Uterus (tissue), 4 donors: ENCODE measurements around the gene TCL1B. TPM values are rescaled to one million over a fixed set of nuclear protein-coding genes. Genes with fewer than 3 reads are reported as not detected.

ENCODE experiments used
- DNase-seq, 2 donors: peaks; one replicate each; pipeline ENCODE4 v3.0.0-alpha.2; 2019 to 2020
- H3K27ac ChIP-seq, 2 donors: fragments of 200-600 bp; sonication (generic); 1 replicate in 1 of 2; 2 replicates in 1 of 2; pipeline ENCODE4 v1.5.1; 2016 to 2018
- H3K27me3 ChIP-seq, 2 donors: fragments of 200-600 bp; sonication (generic); one replicate each; pipeline ENCODE4 v1.5.1; 2018 to 2019; ENCODE audit warnings: control low read depth in 1 of 2
- H3K36me3 ChIP-seq, 2 donors: fragments of 200-600 bp; sonication (generic); one replicate each; pipeline ENCODE4 v1.5.1; 2019; ENCODE audit warnings: control low read depth in 1 of 2
- H3K4me1 ChIP-seq, 2 donors: fragments of 200-600 bp; sonication (generic); one replicate each; pipeline ENCODE4 v1.5.1; 2018 to 2019; ENCODE audit warnings: control low read depth in 1 of 2
- H3K4me3 ChIP-seq, 2 donors: fragments of 200-600 bp; sonication (generic); 1 replicate in 1 of 2; 2 replicates in 1 of 2; pipeline ENCODE4 v1.5.1; 2018 to 2019; ENCODE audit warnings: mild to moderate bottlenecking in 1 of 2
- H3K9me3 ChIP-seq, 2 donors: fragments of 200-600 bp; sonication (generic); one replicate each; pipeline ENCODE4 v1.5.1; 2019; ENCODE audit warnings: control low read depth in 1 of 2
- POLR2A ChIP-seq, 2 donors: fragments of 450-650 bp; IDR thresholded peaks; one replicate each; pipeline ENCODE4 v1.6.1; 2016; ENCODE audit warnings: antibody characterized with exemption in 2 of 2, mild to moderate bottlenecking in 1 of 2, moderate library complexity in 1 of 2
- intact Hi-C: fragments of 100-400 bp; cut with DNase I; formaldehyde crosslinking; loops from one replicate; pipeline ENCODE4 v1.15.1; 2023; ENCODE audit warnings: low total_unique reads
- total RNA-seq, 4 donors: library from RNA; depleted of rRNA in 3 of 4; stranded (reverse); fragments of >200 nt in 3 of 4; gene quantifications; one replicate each; pipeline versions ENCODE4 v1.1.0 to v1.2.4, GENCODE V29; 2014 to 2023
- TF ChIP-seq, protein P1 (sequence below), 4 experiments: fragments of 200-600 bp in 2 of 4; fragments of 450-650 bp in 2 of 4; sonication (generic) in 2 of 4; IDR thresholded peaks; one replicate each; pipeline ENCODE4 v1.5.1; 2016 to 2019; ENCODE audit warnings: antibody characterized with exemption in 4 of 4, mild to moderate bottlenecking in 2 of 4, moderate library complexity in 1 of 4
- donor health status: DM: yes; HTN: yes; CAD: no.

Gene TCL1B
- total RNA-seq, 4 donors from 2014 or later: 0.28 TPM; not detected in 3

DNA sequence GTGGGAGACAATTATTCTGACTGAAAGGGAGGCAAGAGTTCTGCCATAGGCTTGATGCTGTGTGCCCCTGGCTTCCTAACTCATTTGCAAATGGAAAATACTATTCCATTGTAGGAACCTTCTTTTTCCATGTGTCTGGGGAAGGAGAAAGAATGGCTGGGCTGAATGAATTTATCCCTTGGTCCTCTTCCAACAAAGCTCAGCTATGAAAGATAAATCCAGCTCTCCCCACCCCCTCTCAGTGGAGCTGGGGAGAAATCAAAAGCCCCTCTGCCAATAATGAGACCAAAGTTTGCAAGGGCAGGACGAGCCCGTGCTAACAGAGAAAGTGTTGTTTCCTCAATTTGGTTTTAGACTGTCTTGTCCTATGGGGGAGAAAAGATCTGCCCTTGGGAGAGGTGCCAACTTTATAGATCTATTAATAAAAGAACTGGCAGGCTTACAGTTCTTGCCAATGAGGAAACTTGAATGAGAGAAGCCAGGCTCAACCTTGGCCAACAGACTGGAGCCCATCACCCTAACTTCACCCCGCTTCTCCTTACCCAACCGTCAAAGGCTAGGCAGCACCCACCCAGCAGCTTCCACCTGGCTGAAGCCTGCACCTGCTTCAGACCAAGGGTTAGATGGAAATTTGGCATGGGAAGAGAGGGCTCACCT lies 8.9 kb upstream of the TCL1B start:
- no peaks in the 10 kb centered on the region for H3K4me1 ChIP-seq
- H3K9me3 ChIP-seq: no peaks in the 10 kb centered on the region
- TF ChIP-seq, protein P1, sequence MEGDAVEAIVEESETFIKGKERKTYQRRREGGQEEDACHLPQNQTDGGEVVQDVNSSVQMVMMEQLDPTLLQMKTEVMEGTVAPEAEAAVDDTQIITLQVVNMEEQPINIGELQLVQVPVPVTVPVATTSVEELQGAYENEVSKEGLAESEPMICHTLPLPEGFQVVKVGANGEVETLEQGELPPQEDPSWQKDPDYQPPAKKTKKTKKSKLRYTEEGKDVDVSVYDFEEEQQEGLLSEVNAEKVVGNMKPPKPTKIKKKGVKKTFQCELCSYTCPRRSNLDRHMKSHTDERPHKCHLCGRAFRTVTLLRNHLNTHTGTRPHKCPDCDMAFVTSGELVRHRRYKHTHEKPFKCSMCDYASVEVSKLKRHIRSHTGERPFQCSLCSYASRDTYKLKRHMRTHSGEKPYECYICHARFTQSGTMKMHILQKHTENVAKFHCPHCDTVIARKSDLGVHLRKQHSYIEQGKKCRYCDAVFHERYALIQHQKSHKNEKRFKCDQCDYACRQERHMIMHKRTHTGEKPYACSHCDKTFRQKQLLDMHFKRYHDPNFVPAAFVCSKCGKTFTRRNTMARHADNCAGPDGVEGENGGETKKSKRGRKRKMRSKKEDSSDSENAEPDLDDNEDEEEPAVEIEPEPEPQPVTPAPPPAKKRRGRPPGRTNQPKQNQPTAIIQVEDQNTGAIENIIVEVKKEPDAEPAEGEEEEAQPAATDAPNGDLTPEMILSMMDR (IDR thresholded peaks at IDR 0.05): no peak
- no peak for TF ChIP-seq POLR2A (IDR thresholded peaks at IDR 0.05)
- no peak overlapping the region for H3K4me3 ChIP-seq
- intact Hi-C loops: no loop called here
- no peaks in the 10 kb centered on the region for H3K36me3 ChIP-seq
- H3K27me3 ChIP-seq: no peaks in the 10 kb centered on the region
- DNase-seq: no peak
- H3K27ac ChIP-seq: no peak overlapping the region

DNA sequence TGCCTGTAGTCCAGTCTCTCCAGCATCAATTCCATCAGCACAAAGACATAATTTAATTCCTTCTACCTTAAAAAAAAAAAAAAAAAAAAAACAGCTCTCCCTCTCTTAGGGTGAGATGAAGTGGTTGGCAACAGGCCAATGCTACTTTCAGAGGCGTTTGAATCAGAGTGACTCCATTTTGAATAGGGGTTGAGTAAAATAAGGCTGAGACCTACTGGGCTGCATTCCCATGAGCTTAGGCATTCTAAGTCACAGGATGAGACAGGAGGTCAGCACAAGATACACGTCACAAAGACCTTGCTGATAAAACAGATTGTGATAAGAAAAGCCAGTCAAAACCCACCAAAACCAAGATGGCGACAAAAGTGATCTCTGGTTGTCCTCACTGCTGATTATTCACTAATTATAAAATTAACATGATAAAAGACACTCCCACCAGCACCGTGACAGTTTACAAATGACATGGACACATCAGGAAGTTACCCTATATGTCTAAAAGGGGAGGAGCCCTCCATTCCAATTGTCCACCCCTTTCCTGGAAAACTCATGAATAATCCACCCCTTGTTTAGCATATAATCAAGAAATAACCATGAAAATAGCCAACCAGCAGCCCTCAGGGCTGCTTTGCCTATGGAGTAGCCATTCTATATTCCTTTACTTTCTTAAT lies 6.9 kb upstream of the TCL1B start:
- TF ChIP-seq, protein P1 (IDR thresholded peaks at IDR 0.05): no peak
- TF ChIP-seq POLR2A (IDR thresholded peaks at IDR 0.05): no peak
- Histone ChIP-seq H3K36me3 (no peaks in the 10 kb centered on the region), H3K27ac (no peak overlapping the region), H3K4me1 (no peaks in the 10 kb centered on the region), H3K9me3 (no peaks in the 10 kb centered on the region), H3K4me3 (no peak overlapping the region), H3K27me3 (no peaks in the 10 kb centered on the region)
- intact Hi-C loops: no loop called here
- no peak for DNase-seq

DNA sequence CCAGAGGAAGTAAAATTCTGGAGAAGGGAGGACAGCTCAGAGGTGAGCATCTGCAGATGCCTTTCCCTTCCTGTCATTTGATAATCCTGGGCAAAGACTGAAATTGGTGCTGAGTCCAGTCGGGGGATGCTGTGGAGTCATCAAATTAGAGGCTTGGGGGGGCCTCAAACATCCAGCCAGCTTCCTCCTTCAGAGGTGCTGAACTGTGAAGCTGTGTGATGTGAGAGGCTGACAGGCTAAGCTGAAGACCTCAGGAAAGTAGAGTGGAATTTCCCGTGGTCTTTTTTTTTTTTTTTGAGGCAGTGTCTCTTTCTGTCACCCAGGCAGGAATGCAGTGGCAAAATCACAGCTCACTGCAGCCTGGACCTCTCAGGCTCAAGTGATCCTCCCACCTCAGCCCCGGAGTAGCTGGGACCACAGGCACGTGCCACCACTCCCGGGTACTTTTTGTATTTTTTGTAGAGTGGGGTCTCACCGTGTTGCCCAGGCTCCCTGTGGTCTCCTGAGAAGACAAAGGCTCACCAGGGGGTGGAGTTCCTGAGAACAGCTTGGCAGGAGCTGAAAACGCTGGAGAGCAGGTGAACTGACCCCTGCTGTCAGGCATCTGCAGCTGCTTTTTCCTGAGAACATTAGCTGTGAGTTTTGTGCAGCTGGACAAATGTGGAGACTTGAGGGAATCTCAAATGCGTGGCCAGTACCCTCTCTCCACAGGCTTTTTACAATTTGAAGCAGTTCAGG lies 6.1 kb upstream of the TCL1B start:
- Histone ChIP-seq H3K27ac (no peak overlapping the region), H3K27me3 (no peaks in the 10 kb centered on the region), H3K36me3 (no peaks in the 10 kb centered on the region), H3K9me3 (no peaks in the 10 kb centered on the region), H3K4me3 (no peak overlapping the region), H3K4me1 (no peaks in the 10 kb centered on the region)
- intact Hi-C loops: no loop called here
- no peak for TF ChIP-seq POLR2A (IDR thresholded peaks at IDR 0.05)
- TF ChIP-seq, protein P1 (IDR thresholded peaks at IDR 0.05): peak in 1 of 4 experiments; percentile 12
- DNase-seq: no peak

DNA sequence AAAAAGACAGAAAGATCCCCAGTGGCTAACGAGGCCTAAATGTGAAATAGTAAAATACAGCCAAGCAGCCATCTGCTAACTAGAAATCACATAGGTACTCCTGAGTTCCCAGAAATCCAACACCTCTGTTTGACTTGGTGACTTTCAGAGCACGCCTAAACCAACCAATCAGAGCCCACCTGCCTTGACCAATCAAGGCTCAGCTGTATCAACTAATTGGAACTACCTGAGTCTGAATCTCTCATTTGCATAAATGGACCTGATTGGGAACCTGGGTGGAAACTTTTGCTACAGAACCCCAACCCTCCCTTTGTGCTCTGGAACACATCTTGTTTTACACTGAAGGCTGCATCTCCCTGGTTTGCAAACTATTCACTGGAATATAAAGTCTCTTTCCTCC lies 5.1 kb upstream of the TCL1B start:
- no peak for TF ChIP-seq POLR2A (IDR thresholded peaks at IDR 0.05)
- TF ChIP-seq, protein P1 (IDR thresholded peaks at IDR 0.05): no peak
- no peak overlapping the region for H3K4me3 ChIP-seq
- H3K27ac ChIP-seq: no peak overlapping the region
- DNase-seq: no peak
- intact Hi-C loops: no loop called here
- H3K27me3 ChIP-seq: no peaks in the 10 kb centered on the region
- no peaks in the 10 kb centered on the region for H3K36me3 ChIP-seq
- H3K4me1 ChIP-seq: no peaks in the 10 kb centered on the region
- H3K9me3 ChIP-seq: no peaks in the 10 kb centered on the region

DNA sequence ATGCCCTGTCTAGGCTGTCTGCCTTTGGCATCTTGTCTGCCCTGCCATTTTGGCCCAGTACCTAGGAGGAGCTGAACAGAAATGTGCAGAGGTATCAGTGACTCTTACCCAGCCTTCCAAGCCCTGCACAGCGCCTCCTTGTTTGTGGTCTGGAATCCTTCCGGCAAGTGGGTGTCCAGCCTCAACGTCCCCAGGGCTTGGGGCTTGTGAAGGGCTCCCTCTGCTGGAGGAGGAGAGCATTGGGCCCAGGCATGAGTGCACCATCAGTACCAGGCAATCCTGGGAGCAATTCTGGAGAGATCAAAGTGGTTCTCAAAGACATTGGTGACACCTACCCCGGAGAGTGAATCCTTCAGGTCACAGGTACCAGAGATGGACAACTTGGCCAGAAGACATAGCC lies 2.4 kb upstream of the TCL1B start:
- intact Hi-C loops: no loop called here

More for the DNA sequence above, 2.4 kb upstream of the TCL1B start:
- H3K36me3 ChIP-seq: no peaks in the 10 kb centered on the region
- no peaks in the 10 kb centered on the region for H3K27me3 ChIP-seq
- no peak for DNase-seq
- TF ChIP-seq, protein P1 (IDR thresholded peaks at IDR 0.05): no peak
- TF ChIP-seq POLR2A (IDR thresholded peaks at IDR 0.05): no peak
- H3K4me3 ChIP-seq: no peak overlapping the region
- H3K27ac ChIP-seq: no peak overlapping the region
- no peaks in the 10 kb centered on the region for H3K4me1 ChIP-seq
- no peaks in the 10 kb centered on the region for H3K9me3 ChIP-seq
